ENCODE measurements around the gene SASH1.

GRCh38 chr6:148398244-148398643 lies 55.6 kb downstream of the SASH1 start:
- TF ChIP-seq ESRRA (CRISPR knock-in tag; IDR thresholded peaks at IDR 0.05; ENCODE audit: borderline replicate concordance) (no peak), IRF2 (CRISPR knock-in tag; IDR thresholded peaks at IDR 0.05; ENCODE audit: borderline replicate concordance, low read depth) (no peak), ATF3 (CRISPR knock-in tag; conservative IDR thresholded peaks at IDR 0.05) (no peak), CTCF (IDR thresholded peaks at IDR 0.05) (no peak), FOXP1 (CRISPR knock-in tag; IDR thresholded peaks at IDR 0.05; ENCODE audit: borderline replicate concordance) (no peak), USF2 (CRISPR knock-in tag; IDR thresholded peaks at IDR 0.05) (no peak), E2F4 (CRISPR knock-in tag; IDR thresholded peaks at IDR 0.05; ENCODE audit: borderline replicate concordance, low read depth) (no peak), ATF2 (CRISPR knock-in tag; IDR thresholded peaks at IDR 0.05; ENCODE audit: borderline replicate concordance, low read depth) (no peak), USF1 (CRISPR knock-in tag; IDR thresholded peaks at IDR 0.05) (no peak), RORB (CRISPR knock-in tag; IDR thresholded peaks at IDR 0.05) (no peak), OVOL2 (CRISPR knock-in tag; IDR thresholded peaks at IDR 0.05; ENCODE audit: borderline replicate concordance) (no peak)

All from WTC11 (cell line).